OCI-LY7 (cell line): ENCODE data around the gene CDK10. TPM values are rescaled to one million over a fixed set of nuclear protein-coding genes. Genes with fewer than 3 reads are reported as not detected.
"Not testable (repeated sequence)": the region's sequence is repeated elsewhere in the genome, so short reads cannot be mapped to it uniquely, and the experiment has no call there.

Source experiments
- BruUV-seq: library from RNA; stranded (reverse); fragments of 400-500 nt; replicated peaks from 2 replicates; lab custom pipeline; 2021; lab: Mats Ljungman, UMichigan
- CTCF ChIA-PET: fragments of 300-600 bp; sonication (Branson Sonifier 250); formaldehyde crosslinking; loops from one replicate; lab custom pipeline; 2022; ENCODE audit warnings: antibody characterized with exemption; ENCODE audit not compliant: unreplicated experiment; lab: Charles Lee
- POLR2A ChIA-PET: fragments of 300-600 bp; sonication (Branson Sonifier 250); formaldehyde crosslinking; loops from one replicate; lab custom pipeline; 2022; ENCODE audit warnings: antibody characterized with exemption; lab: Charles Lee
- DNase-seq: peaks from one replicate; pipeline ENCODE4 v3.0.0-alpha.2; 2015; ENCODE audit warnings: low spot score
- H2AFZ ChIP-seq: fragments of 200-600 bp; sonication (generic), shearing (Covaris generic); 2 replicates; pipeline ENCODE4 v1.6.1; 2014; ENCODE audit warnings: mild to moderate bottlenecking, antibody characterized with exemption, low read length, moderate library complexity
- H3K27ac ChIP-seq: fragments of 200-600 bp; sonication (generic); 2 replicates; pipeline ENCODE4 v1.5.1; 2014; ENCODE audit warnings: mixed run types, low read depth, mild to moderate bottlenecking, moderate library complexity, low read length, inconsistent platforms; ENCODE audit not compliant: poor library complexity, severe bottlenecking
- H3K36me3 ChIP-seq: fragments of 200-600 bp; sonication (generic); 2 replicates; pipeline ENCODE4 v1.6.1; 2014; ENCODE audit warnings: mild to moderate bottlenecking, antibody characterized with exemption, low read length, moderate library complexity, mixed read lengths; ENCODE audit not compliant: insufficient read depth
- H3K4me1 ChIP-seq: fragments of 200-600 bp; sonication (generic); 2 replicates; pipeline ENCODE4 v1.5.1; 2014; ENCODE audit warnings: mild to moderate bottlenecking, low read length; ENCODE audit not compliant: insufficient read depth, poor library complexity, severe bottlenecking
- H3K4me2 ChIP-seq: fragments of 200-600 bp; sonication (generic); 2 replicates; pipeline ENCODE4 v1.6.1; 2014; ENCODE audit warnings: mild to moderate bottlenecking, low read length
- H3K4me3 ChIP-seq: fragments of 200-600 bp; sonication (generic); 2 replicates; pipeline ENCODE4 v1.5.1; 2014; ENCODE audit warnings: mild to moderate bottlenecking, low read depth, low read length; ENCODE audit not compliant: poor library complexity, severe bottlenecking
- H3K79me2 ChIP-seq: fragments of 200-600 bp; sonication (generic); 2 replicates; pipeline ENCODE4 v1.6.1; 2016; ENCODE audit warnings: low read depth, mild to moderate bottlenecking, low read length, moderate library complexity, mixed read lengths; ENCODE audit not compliant: insufficient read depth
- H3K9me2 ChIP-seq: fragments of 200-600 bp; sonication (generic); 2 replicates; pipeline ENCODE4 v1.6.1; 2016; ENCODE audit warnings: mild to moderate bottlenecking, low read length, mixed read lengths; ENCODE audit not compliant: insufficient read depth
- H3K9me3 ChIP-seq: fragments of 200-600 bp; sonication (generic); 2 replicates; pipeline ENCODE4 v1.6.1; 2014; ENCODE audit warnings: mild to moderate bottlenecking, mixed run types, low read length, mixed read lengths
- H4K20me1 ChIP-seq: fragments of 200-600 bp; sonication (generic); 2 replicates; pipeline ENCODE4 v1.6.1; 2014; ENCODE audit warnings: mild to moderate bottlenecking, antibody characterized with exemption, low read length, moderate library complexity, mixed read lengths; ENCODE audit not compliant: insufficient read depth
- EZH2phosphoT487 ChIP-seq: fragments of 200-600 bp; sonication (generic); IDR thresholded peaks from 2 replicates; pipeline ENCODE4 v1.6.1; 2018; ENCODE audit warnings: low read depth, borderline replicate concordance, mild to moderate bottlenecking, mixed run types, antibody characterized with exemption, low read length, moderate library complexity, mixed read lengths
- intact Hi-C: fragments of 100-400 bp; cut with micrococcal nuclease; formaldehyde crosslinking; loops from one replicate; pipeline ENCODE4 v1.10.0; 2022; ENCODE audit not compliant: unreplicated experiment
- total RNA-seq, 2 experiments: library from RNA; depleted of rRNA in 1 of 2; stranded (reverse); fragments of >200 nt in 1 of 2; shearing (Covaris generic) in 1 of 2; gene quantifications; 2 replicates each; pipeline ENCODE4 v1.2.3, GENCODE V29; 2014 to 2022
- TF ChIP-seq, protein P1 (sequence below): fragments of 200-600 bp; sonication (generic); conservative IDR thresholded peaks from 2 replicates; pipeline ENCODE4 v1.5.1; 2014; ENCODE audit warnings: mild to moderate bottlenecking, antibody characterized with exemption, low read length, moderate library complexity, mixed read lengths

CDK10 gene
- total RNA-seq, 2 experiments from 2014 or later = 98.6 to 130 TPM

- H3K36me3 ChIP-seq = peaks cover 77% of the 10 kb centered on the region
- CTCF ChIA-PET = no interaction called here
- POLR2A ChIA-PET = no interaction called here
These were observed 7.7 kb downstream of the CDK10 start for GRCh38 chr16:89693931-89694783.

DNA sequence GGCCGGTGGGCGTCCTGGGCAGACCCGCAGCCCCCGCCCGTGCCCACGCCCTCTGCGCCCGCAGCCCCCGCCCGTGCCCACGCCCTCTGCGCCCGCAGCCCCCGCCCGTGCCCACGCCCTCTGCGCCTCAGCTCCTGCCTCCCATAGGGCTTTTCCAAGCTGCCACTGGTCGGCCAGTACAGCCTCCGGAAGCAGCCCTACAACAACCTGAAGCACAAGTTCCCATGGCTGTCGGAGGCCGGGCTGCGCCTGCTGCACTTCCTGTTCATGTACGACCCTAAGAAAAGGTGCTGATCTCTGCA lies 8.2 kb downstream of the CDK10 start:
- H3K4me3 ChIP-seq, intact Hi-C loops, BruUV-seq, H3K27ac ChIP-seq, DNase-seq, POLR2A ChIA-PET, H3K9me2 ChIP-seq, CTCF ChIA-PET, H2AFZ ChIP-seq, H3K79me2 ChIP-seq, H4K20me1 ChIP-seq, H3K4me2 ChIP-seq, H3K9me3 ChIP-seq: not testable (repeated sequence)
- H3K4me1 ChIP-seq = peaks cover 11% of the 10 kb centered on the region
- H3K36me3 ChIP-seq = peaks cover 73% of the 10 kb centered on the region

More at GRCh38 chr16:89693931-89694783, 7.7 kb downstream of the CDK10 start:
- Histone ChIP-seq H3K9me3 (no peaks in the 10 kb centered on the region), H3K79me2 (peaks cover 4% of the 10 kb centered on the region; the same call in 1 of the 2 replicates), H3K4me1 (peaks cover 10% of the 10 kb centered on the region), H3K4me3 (no peak overlapping the region), H3K9me2 (no peaks in the 10 kb centered on the region), H2AFZ (no peak overlapping the region), H4K20me1 (no peaks in the 10 kb centered on the region), H3K4me2 (no peak overlapping the region), H3K27ac (no peak overlapping the region)
- DNase-seq = no peak
- TF ChIP-seq, protein P1, sequence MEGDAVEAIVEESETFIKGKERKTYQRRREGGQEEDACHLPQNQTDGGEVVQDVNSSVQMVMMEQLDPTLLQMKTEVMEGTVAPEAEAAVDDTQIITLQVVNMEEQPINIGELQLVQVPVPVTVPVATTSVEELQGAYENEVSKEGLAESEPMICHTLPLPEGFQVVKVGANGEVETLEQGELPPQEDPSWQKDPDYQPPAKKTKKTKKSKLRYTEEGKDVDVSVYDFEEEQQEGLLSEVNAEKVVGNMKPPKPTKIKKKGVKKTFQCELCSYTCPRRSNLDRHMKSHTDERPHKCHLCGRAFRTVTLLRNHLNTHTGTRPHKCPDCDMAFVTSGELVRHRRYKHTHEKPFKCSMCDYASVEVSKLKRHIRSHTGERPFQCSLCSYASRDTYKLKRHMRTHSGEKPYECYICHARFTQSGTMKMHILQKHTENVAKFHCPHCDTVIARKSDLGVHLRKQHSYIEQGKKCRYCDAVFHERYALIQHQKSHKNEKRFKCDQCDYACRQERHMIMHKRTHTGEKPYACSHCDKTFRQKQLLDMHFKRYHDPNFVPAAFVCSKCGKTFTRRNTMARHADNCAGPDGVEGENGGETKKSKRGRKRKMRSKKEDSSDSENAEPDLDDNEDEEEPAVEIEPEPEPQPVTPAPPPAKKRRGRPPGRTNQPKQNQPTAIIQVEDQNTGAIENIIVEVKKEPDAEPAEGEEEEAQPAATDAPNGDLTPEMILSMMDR = no peak
- TF ChIP-seq EZH2phosphoT487 = no peak
- BruUV-seq = no TSS peak
- intact Hi-C loops = no loop called here

DNA sequence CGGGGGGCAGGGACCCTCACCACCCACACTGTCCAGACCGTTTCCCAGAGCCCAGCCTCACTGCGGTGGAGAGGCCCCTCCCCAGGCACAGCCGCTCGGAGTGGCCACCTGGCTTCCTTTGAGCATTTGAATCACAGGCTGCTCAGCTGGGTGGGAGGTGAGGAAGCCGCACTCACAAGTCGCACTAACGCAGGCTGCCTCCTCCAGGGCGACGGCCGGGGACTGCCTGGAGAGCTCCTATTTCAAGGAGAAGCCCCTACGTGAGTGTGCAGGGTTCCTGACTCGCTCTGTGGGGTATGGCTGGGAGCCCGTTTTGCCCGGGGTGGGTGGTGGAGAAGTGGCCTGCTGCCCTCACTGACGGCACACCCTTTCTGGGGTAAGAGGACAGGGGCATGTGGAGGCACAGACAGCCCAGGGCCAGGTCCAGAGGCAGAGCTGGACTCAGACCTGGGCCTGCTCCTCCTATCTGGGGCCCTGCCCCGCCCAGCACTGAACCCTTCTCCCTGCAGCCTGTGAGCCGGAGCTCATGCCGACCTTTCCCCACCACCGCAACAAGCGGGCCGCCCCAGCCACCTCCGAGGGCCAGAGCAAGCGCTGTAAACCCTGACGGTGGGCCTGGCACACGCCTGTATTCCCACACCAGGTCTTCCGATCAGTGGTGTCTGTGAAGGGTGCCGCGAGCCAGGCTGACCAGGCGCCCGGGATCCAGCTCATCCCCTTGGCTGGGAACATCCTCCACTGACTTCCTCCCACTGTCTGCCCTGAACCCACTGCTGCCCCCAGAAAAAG lies 8.8 kb downstream of the CDK10 start:
- peaks cover 68% of the 10 kb centered on the region for H3K36me3 ChIP-seq
- BruUV-seq = no TSS peak
- TF ChIP-seq, protein P1 = no peak
- TF ChIP-seq EZH2phosphoT487 = no peak
- H2AFZ ChIP-seq = no peak overlapping the region
- no peak overlapping the region for H3K4me3 ChIP-seq
- H3K79me2 ChIP-seq = no peaks in the 10 kb centered on the region
- no peaks in the 10 kb centered on the region for H4K20me1 ChIP-seq
- ChIA-PET CTCF (no interaction called here), POLR2A (no interaction called here)
- H3K4me1 ChIP-seq = peaks cover 16% of the 10 kb centered on the region
- intact Hi-C loops = no loop called here
- DNase-seq = no peak
- no peaks in the 10 kb centered on the region for H3K9me2 ChIP-seq
- H3K4me2 ChIP-seq = no peak overlapping the region
- H3K9me3 ChIP-seq = no peaks in the 10 kb centered on the region
- no peak overlapping the region for H3K27ac ChIP-seq
